Putamen (tissue), 1 donor: ENCODE measurements around the gene WDR3.

Source experiments
- DNase-seq: peaks from one replicate; pipeline ENCODE4 v3.0.0-alpha.2; 2016; ENCODE audit warnings: low spot score

WDR3 gene

DNA sequence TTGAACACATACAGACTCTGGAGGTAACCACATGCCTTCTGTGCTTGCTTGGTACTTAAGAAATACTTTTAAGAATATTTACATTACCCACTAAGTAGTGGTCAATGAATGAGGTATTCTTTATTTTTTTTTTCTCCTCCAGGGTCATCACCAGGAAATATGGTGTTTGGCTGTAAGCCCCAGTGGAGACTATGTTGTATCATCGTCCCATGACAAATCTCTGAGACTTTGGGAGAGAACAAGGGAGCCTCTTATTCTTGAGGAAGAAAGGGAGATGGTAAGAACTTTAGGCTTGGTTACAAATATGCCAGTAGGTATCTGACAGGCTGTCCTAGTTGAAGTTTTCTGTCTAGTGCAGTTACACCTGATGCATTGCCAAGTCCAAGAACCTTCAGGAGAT, 22.8 kb downstream of the WDR3 start:
- no peak for DNase-seq

GRCh38 chr1:117959364-117959763, 29.8 kb downstream of the WDR3 start:
- no peak for DNase-seq

DNA sequence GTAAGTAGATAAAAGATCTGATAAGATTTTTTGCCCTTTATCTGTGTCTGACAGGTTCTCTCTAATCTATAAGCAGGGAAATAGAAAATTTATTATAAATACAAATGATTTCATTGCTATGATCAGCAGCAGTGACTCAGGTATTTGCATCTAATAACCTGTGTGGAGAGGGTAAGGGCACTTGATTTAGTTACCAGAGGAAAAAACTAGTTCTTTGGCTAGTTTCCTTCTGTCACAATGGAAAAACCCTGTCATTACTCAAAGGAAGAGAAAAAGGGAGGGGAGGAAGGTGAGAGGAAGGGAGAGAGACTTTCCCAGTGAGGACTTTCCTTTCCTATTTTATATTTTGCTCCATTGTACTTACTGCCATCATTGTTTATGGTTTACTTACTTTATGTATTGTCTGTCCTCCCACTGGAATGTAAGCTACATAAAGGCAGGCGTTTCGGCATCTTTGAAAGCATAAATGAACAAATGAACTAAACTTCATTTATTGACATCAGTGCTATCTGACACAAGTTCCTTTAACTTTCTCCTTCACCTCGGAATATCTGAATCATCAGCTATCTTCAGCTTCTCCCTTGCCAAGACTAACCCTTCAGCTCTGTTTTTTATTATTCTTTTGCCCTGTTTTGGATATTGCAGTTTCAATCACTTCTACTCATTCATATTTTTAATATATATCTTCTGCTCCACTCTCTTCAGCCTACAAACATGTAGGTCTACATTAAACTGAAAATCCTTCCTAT, 34.9 kb downstream of the WDR3 start:
- no peak for DNase-seq

DNA sequence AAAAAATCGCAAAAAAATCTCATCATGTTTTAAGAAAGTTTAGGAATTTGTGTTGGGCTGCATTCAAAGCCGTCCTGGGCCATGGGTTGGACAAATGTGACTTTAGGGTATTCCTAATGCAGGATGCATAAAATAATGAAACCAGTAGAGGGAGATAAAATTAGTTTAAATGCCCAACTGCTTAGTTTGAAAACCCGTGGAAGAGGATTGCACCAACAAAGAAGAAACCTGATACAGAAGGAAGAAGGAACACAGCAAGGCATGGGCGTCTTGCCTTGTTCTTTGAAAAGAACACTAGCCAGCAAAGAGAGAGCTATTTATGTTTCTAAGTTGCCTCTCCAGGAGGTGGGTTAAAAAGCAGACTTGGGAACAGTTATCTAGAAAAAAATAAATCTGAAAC, 37.9 kb downstream of the WDR3 start:
- no peak for DNase-seq

DNA sequence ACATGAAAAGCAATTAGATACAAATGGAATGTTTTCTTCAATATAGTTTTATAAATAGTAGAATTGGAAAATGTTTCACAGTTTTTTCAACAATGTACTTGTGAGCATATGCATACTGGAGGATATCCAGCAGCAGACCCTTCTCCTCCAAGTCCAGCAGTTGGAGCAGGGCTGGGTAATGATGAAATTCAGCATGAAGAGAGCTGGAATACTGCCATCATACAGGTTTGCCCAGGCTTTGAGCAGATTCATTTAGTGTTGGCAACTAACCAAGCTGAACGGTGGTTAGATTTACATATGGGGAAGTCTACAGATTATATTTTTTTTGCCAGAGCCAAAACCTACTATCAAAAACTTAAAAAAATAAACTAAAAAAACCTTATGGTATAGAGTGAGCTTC, 38.3 kb downstream of the WDR3 start:
- no peak for DNase-seq

DNA sequence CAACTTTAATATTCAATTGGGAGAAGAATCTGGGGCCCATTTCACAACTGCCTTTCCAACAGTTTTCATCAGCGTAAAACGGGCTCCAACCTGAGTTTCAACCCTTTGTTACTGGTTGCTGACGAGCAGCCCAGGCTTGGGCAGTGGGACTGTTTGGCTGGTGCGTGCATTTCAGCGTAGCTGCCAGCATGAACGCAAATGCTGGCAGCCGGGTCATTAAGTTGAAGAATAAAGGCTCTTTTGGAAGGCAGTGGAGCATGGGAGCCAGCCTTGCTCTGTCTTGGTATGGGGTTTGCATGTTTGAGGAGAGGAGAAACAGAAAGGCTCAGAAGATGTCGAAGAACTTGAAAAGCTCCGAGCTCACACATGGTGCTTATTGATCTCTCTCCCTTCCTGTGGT, 40.7 kb downstream of the WDR3 start:
- DNase-seq, result no peak

DNA sequence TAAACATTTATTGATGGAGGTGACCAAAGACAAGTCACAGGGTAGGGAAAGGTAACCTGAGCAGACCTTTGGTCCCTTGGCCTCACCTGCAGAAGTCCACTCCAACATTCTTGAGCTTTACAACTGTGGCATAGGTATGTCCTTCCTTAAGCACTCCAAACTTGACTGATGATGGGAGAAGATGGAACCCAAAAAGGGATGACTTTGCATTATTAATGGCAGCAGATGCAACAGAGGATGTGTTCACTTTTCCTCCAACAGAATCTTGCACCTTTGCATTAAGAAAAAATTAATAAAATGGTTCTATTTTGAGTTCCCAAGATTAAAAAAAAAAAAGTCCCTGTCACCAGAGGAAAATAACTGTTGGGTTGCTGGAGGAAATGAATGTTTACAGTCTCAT, 42.2 kb downstream of the WDR3 start:
- DNase-seq, result no peak

DNA sequence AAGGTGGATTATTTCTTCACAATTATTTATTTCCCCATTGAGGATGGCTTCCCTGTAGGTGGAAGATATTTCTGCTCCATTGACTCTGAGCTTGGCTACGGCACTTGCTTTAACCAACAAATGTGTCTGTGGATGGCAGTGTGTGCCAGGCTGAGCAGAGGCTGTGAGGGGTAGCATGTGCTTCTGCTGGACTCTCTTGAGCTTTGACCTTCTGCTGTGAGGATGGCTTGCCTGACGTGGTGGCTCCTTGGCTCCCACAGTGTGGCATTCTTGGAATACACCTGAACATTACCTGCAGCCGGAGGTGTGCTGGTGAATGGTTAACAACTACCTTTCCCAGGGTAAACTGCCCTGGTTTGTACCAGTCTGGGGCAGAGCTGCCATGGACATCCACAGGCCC, 46.8 kb downstream of the WDR3 start:
- DNase-seq, result no peak

DNA sequence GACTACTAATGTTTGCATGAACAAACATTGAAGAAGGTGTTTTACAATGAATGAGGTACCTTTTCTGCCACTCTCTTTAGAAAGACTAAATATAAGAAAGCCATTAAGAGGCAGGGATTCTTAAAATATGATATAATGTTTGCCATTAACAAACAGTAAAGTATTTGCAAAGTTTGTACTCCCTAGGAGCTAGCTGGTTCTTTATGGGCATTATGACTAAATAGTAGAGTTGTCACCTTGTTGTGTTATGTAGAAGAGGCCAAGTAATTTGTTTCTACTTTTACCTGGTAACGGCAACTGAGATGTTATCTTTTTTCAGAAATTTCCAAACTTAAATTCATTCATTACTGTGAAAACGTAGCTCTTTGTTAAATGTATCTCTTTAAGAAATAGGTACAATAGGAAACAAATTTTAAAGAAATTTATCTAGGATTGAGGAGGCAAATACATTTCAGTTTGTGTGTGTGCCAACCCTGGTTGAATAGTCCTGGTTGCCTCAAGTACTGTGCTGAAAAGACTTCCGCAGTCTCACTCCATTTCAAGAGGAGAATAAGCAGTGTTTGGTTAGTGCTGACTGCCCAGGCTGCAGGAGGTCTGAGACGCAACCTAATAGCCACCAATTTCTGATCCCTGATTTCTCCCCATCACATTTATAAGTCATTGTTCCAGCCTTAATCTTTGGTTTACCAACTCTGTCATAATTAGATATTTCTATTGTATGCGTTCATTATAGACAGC, 52.1 kb downstream of the WDR3 start:
- no peak for DNase-seq

DNA sequence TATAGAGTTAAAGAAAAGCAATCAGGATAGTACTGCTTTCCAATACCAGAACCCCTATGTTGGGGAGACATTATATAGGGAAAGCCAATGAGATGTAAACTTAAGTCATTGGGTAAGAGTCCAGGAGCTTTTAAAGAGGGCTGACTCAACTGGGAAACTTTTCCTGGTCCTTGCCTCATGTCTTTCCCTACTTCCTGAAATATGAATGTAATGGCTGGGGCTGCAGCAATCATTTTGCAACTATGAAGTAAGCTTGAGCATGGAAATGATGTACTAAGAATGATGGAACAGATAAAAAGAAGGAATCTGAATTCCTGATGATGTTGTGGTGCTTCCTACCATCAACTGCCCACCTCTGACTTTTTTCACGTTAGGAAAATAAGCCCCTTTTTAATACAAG, 55.7 kb downstream of the WDR3 start:
- no peak for DNase-seq

- no peak for DNase-seq
These were observed 56.4 kb downstream of the WDR3 start for GRCh38 chr1:117985973-117986372.

DNA sequence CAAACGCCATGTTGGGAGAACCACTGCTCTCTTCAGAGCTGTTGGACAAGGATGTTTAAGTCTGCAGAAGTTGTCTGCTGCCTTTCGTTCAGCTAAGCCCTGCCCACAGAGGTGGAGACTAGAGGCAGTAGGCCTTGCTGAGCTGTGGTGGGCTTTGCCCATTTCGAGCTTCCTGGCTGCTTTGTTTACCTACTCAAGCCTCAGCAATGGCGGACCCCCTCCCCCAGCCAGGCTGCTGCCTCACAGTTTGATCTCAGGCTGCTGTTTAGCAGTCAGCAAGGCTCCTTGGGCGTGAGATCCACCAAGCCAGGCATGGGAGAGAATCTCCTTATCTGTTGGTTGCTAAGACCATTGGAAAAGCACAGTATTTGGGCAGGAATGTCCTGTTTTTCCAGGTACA, 74.8 kb downstream of the WDR3 start:
- no peak for DNase-seq

GRCh38 chr1:118007391-118007790, 77.9 kb downstream of the WDR3 start:
- DNase-seq, result no peak

- no peak for DNase-seq
These were observed 78.5 kb downstream of the WDR3 start for GRCh38 chr1:118008011-118008410.

DNA sequence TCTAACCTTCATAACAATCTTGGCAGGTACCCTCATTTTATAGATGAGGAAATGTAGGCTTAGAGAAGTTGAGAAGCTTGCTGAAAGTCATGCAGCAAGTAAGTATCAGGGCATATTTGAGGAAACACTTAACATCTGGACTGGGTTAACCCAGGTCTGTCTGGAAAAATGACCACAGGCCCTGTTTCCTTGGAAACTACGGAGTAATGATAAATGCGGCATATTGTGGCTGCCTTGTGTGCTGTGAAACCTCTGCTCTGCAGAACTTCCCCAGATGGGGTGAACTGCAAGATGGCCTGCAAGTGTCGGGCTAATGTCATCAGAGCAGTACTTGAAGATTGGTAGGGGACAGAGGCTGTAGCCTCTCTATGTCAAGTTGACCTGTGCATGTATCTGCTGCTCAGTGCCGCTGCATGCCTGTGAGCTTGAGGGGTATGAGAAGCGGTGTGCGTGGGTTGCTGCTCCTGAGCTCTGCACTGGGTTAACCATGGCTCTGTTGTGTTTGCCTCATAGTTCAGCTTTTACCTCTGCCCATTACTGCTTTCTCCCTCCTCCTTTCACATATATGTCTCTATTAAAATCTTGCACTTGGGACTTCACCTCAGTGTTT, 83.1 kb downstream of the WDR3 start:
- no peak for DNase-seq

- no peak for DNase-seq
These were observed 83.8 kb downstream of the WDR3 start for GRCh38 chr1:118013336-118013735.

DNA sequence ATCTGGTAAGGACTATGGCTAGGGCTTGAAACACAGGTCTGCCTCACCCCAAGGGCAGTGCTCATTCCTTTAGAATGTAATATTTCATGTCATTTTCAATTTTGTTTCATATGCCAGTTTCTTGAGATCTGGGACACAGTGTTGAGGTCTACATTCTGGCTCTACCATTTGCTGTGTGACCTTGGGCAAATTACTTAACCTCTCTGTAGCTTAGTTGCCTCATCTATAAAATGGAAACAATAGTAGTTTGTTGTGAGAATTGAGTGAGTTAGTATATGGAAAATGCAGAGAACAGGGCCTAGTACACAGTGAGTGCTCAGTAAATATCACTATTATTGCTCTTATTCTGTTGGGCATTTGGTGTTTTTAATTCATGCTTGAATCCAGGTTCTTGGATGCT, 84.4 kb downstream of the WDR3 start:
- no peak for DNase-seq
